Sigmoid colon (tissue), 7 donors: ENCODE results near the gene TSSK2. TPM values are rescaled to one million over a fixed set of nuclear protein-coding genes. Genes with fewer than 3 reads are reported as not detected.

Experiments
- DNase-seq: peaks from one replicate; pipeline ENCODE4 v3.0.0-alpha.2; 2019
- H3K27ac ChIP-seq, 4 donors: fragments of 200-600 bp; sonication (generic); one replicate each; pipeline ENCODE4 v1.5.1; 2016 to 2019; ENCODE audit warnings: mild to moderate bottlenecking in 1 of 4
- H3K27me3 ChIP-seq, 3 donors: fragments of 200-600 bp; sonication (generic); one replicate each; pipeline ENCODE4 v1.5.1; 2019; ENCODE audit warnings: mild to moderate bottlenecking in 1 of 3
- H3K36me3 ChIP-seq, 4 donors: fragments of 200-600 bp; sonication (generic); one replicate each; pipeline ENCODE4 v1.5.1; 2016 to 2019
- H3K4me1 ChIP-seq, 4 donors: fragments of 200-600 bp; sonication (generic); one replicate each; pipeline ENCODE4 v1.5.1; 2017 to 2019
- H3K4me3 ChIP-seq, 4 donors: fragments of 200-600 bp; sonication (generic); one replicate each; pipeline ENCODE4 v1.5.1; 2017 to 2019; ENCODE audit warnings: mild to moderate bottlenecking in 2 of 4, moderate library complexity in 1 of 4
- H3K9me3 ChIP-seq, 4 donors: fragments of 200-600 bp in 3 of 4; sonication (generic) in 3 of 4; one replicate each; pipeline versions ENCODE4 v1.5.1 to v1.6.1; 2013 to 2019
- EP300 ChIP-seq, 4 donors: sonication (generic); formaldehyde crosslinking; IDR thresholded peaks; one replicate each; pipeline ENCODE4 v1.6.1; 2017; ENCODE audit warnings: antibody characterized with exemption in 4 of 4
- POLR2A ChIP-seq, 2 donors: fragments of 450-650 bp; IDR thresholded peaks; one replicate each; pipeline ENCODE4 v1.6.1; 2016; ENCODE audit warnings: antibody characterized with exemption in 2 of 2, mild to moderate bottlenecking in 2 of 2, moderate library complexity in 2 of 2
- POLR2AphosphoS5 ChIP-seq, 4 donors: sonication (generic); formaldehyde crosslinking; IDR thresholded peaks; one replicate each; pipeline ENCODE4 v1.6.1; 2017; ENCODE audit warnings: antibody characterized with exemption in 4 of 4
- WGBS, 2 donors: extraction: QIAGEN DNeasy Blood & Tissue Kit; methylation state at CpG; one replicate each; pipeline ENCODE4 v1.1.7; 2013; 5-methylcytosine and 5-hydroxymethylcytosine counted together
- intact Hi-C: fragments of 100-400 bp; cut with DNase I; formaldehyde crosslinking; loops from one replicate; pipeline ENCODE4 v1.15.1; 2023
- polyA plus RNA-seq, 3 donors: library from polyadenylated mRNA; stranded (reverse); fragments of 200-250 nt; gene quantifications; one replicate each; pipeline ENCODE4 v1.2.3, GENCODE V29; 2013
- total RNA-seq, 4 donors: library from RNA; depleted of rRNA; stranded (reverse); fragments of >200 nt; gene quantifications; one replicate each; pipeline ENCODE4 v1.1.0, GENCODE V29; 2016
- TF ChIP-seq, protein P1 (sequence below), 4 experiments: fragments of 450-650 bp in 3 of 4; fragments of 200-600 bp in 1 of 4; IDR thresholded peaks; one replicate each; pipeline ENCODE4 v1.5.1; 2016 to 2019; ENCODE audit warnings: antibody characterized with exemption in 4 of 4, mild to moderate bottlenecking in 3 of 4, moderate library complexity in 2 of 4
- donor health status: healthy with polysubstance abuse.
- donor health status: Bipolar disorder and iron deficiency.
- donor health status: healthy.

Gene TSSK2
- total and polyA plus RNA-seq, 7 donors: 0.12 TPM; not detected in 6

DNA sequence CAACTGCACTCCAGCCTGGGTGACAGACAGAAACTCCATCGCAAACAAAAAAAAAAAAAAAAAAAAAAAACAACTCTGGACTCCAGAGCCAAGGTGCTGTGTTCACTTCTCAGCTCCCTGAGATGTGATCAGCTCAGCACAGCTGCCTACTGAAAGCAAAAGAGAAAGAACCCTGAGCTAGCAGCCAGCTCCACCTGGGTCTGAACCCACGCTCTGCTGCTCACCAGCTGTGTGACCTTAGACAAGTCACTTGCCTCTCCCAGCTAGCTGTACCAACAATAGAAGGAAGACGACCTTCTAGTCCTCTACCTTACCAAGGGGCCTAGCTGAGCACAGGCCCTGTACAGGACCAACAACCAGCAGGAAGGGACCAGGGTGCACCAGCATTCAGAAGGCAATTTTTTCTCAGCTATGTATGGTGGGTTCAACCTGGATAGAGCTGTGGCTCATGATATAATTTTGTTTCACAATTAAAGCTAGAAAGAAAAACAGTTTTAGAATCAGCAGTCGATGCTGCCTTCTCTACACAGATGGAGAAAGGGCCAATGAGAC is 12.7 kb upstream of the TSSK2 start:
- Histone ChIP-seq H3K9me3 (no peaks in the 10 kb centered on the region), H3K27me3 (no peaks in the 10 kb centered on the region), H3K27ac (no peak overlapping the region), H3K4me1 (peaks cover 0 to 76% (median 69%) of the 10 kb centered on the region in 4 donors), H3K36me3 (peaks cover 0 to 4% (median 0%) of the 10 kb centered on the region in 4 donors), H3K4me3 (no peak overlapping the region)
- no peak for DNase-seq
- no peak for TF ChIP-seq POLR2A (IDR thresholded peaks at IDR 0.05)
- TF ChIP-seq, protein P1, sequence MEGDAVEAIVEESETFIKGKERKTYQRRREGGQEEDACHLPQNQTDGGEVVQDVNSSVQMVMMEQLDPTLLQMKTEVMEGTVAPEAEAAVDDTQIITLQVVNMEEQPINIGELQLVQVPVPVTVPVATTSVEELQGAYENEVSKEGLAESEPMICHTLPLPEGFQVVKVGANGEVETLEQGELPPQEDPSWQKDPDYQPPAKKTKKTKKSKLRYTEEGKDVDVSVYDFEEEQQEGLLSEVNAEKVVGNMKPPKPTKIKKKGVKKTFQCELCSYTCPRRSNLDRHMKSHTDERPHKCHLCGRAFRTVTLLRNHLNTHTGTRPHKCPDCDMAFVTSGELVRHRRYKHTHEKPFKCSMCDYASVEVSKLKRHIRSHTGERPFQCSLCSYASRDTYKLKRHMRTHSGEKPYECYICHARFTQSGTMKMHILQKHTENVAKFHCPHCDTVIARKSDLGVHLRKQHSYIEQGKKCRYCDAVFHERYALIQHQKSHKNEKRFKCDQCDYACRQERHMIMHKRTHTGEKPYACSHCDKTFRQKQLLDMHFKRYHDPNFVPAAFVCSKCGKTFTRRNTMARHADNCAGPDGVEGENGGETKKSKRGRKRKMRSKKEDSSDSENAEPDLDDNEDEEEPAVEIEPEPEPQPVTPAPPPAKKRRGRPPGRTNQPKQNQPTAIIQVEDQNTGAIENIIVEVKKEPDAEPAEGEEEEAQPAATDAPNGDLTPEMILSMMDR (IDR thresholded peaks at IDR 0.05): no peak
- TF ChIP-seq EP300 (IDR thresholded peaks at IDR 0.05): no peak
- no peak for TF ChIP-seq POLR2AphosphoS5 (IDR thresholded peaks at IDR 0.05)
- 78 to 84% methylated on average over 4 of the region's 4 CpGs for WGBS, 2 donors
- intact Hi-C loops: no loop called here

DNA sequence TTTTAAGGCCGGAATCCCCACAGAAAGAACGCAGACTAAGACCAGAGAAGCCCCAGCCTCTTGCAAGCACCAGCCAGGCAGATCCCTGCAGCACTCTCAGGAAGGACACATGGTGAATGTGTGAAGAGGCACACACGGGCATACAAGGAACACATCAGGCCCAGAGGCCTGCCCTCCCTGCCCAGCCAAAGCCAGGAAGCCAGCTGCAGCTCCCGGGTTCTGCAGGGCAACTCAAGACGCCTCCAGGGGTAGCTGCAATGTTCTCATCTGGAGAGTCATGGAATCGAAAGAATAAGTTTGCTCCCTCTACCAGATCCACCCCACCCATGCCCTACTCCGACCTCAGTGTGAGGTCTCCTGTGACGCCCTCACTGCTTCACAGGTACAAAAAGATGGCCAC is 11.2 kb upstream of the TSSK2 start:
- Histone ChIP-seq H3K4me3 (no peak overlapping the region), H3K27me3 (no peaks in the 10 kb centered on the region), H3K27ac (no peak overlapping the region), H3K36me3 (peaks cover 0 to 4% (median 0%) of the 10 kb centered on the region in 4 donors), H3K9me3 (no peaks in the 10 kb centered on the region), H3K4me1 (peaks cover 0 to 69% (median 67%) of the 10 kb centered on the region in 4 donors)
- no peak for DNase-seq
- intact Hi-C loops: loop anchor here (5.0 kb wide), 2 partner anchors 327 to 357 kb away; partner anchors contain the start of genes C22orf39, CDC45 and UFD1
- 83 to 86% methylated on average over 8 of the region's 8 CpGs for WGBS, 2 donors
- TF ChIP-seq POLR2AphosphoS5 (IDR thresholded peaks at IDR 0.05) (no peak), EP300 (IDR thresholded peaks at IDR 0.05) (no peak), POLR2A (IDR thresholded peaks at IDR 0.05) (no peak)
- TF ChIP-seq, protein P1 (IDR thresholded peaks at IDR 0.05): no peak

DNA sequence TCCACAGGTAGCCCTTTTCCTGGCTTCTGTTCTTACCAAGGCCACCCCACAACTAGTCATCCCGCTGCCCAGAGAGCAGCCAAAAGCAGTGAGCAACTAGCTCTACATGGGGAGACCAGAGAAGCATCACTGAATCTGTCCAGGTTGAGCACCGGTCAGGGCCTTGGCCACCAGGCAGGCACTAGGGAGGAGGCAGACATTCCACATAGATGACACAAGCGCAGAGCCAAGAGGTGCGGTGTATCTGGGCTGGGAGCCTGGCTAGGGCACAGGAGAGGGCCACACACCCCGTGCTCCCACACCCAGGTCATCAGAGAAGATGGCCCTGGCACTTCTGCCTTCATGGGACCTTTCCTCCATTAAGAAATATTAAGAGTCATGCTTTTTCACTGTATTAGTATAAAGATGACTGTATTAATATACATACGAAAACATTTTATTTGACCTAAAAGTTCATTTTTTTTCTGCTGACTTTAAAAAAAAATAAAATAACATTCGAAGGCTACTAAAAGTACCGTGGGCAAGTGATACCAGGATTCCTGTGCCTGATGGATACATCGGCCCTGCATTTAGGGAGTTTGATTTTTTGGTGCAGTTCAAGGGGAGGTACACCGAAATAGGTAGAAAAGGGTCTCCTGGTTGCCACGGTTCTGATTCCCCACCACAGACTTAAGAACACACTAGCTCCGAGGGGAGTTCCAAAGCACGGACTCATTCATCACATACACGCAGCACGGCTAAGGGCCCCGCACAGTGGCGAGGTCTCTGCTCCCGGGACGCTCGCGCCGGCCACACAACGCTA is 10.1 kb upstream of the TSSK2 start:
- Histone ChIP-seq H3K36me3 (peaks cover 0 to 4% (median 0%) of the 10 kb centered on the region in 4 donors), H3K4me3 (peak overlapping the region; percentile 81 to 96 (median 90)), H3K27ac (peak overlapping the region; percentile 93 to 96 (median 94)), H3K4me1 (peaks cover 0 to 61% (median 57%) of the 10 kb centered on the region in 4 donors), H3K9me3 (no peaks in the 10 kb centered on the region), H3K27me3 (no peaks in the 10 kb centered on the region)
- 10 to 23% methylated on average over 23 of the region's 23 CpGs for WGBS, 2 donors
- DNase-seq: no peak
- intact Hi-C loops: loop anchor here (5.0 kb wide), 2 partner anchors 326 to 356 kb away; partner anchors contain the start of genes C22orf39, CDC45 and UFD1
- TF ChIP-seq, protein P1 (IDR thresholded peaks at IDR 0.05): no peak
- TF ChIP-seq POLR2AphosphoS5 (IDR thresholded peaks at IDR 0.05) (no peak), EP300 (IDR thresholded peaks at IDR 0.05) (no peak), POLR2A (IDR thresholded peaks at IDR 0.05) (no peak)

DNA sequence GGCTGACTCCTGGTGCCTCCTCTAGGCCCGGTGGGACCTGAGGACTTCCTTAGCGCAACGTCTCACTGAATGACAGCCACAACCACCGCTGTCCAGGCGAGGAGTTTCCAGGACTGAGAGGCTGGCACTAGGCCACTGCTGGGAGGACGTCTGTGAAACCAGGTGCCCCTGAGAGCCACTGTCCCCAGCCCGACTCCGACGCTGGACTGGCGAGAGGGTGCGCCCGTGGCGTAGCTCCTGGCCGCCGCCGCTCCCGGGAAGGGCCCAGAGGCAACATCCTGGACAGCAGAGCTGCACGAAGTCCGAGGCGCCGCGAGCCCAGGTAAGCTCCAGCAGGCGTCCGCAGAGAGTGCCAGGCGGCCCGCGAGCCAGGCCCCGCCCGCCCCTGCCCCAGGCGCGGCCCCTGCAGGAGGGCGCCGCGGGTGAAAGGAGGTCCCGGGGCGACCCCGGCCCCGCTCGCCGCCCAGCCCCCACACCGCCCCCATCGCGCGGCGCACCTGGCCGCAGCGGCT is 9.4 kb upstream of the TSSK2 start:
- intact Hi-C loops: loop anchor here (2.0 to 5.0 kb wide), 3 partner anchors 23 to 356 kb away; partner anchors contain the start of genes C22orf39, CDC45, ESS2 and UFD1
- peak overlapping the region; percentile 93 to 96 (median 94) for H3K27ac ChIP-seq
- peak; percentile 80 for DNase-seq
- no peaks in the 10 kb centered on the region for H3K9me3 ChIP-seq
- TF ChIP-seq POLR2A (IDR thresholded peaks at IDR 0.05): no peak
- TF ChIP-seq POLR2AphosphoS5 (IDR thresholded peaks at IDR 0.05): no peak
- TF ChIP-seq, protein P1 (IDR thresholded peaks at IDR 0.05): no peak
- no peak for TF ChIP-seq EP300 (IDR thresholded peaks at IDR 0.05)
- H3K27me3 ChIP-seq: no peaks in the 10 kb centered on the region
- 0 to 1% methylated on average over 47 of the region's 47 CpGs for WGBS, 2 donors
- H3K4me3 ChIP-seq: peak overlapping the region; percentile 81 to 96 (median 90)
- peaks cover 0 to 4% (median 0%) of the 10 kb centered on the region in 4 donors for H3K36me3 ChIP-seq
- peaks cover 0 to 54% (median 52%) of the 10 kb centered on the region in 4 donors for H3K4me1 ChIP-seq
